OCI-LY1 (cell line): ENCODE data around the gene MAST3.

ENCODE experiments used
- H2AFZ ChIP-seq: fragments of 200-600 bp; sonication (generic), shearing (Covaris generic); 2 replicates; pipeline ENCODE4 v1.6.0; 2014; ENCODE audit warnings: antibody characterized with exemption, mild to moderate bottlenecking, low read length
- H3F3A ChIP-seq: fragments of 200-600 bp; sonication (generic), shearing (Covaris generic); 2 replicates; pipeline ENCODE4 v1.6.0; 2014; ENCODE audit warnings: mild to moderate bottlenecking, antibody characterized with exemption, low read length, moderate library complexity; ENCODE audit not compliant: insufficient read depth
- H3K27ac ChIP-seq: fragments of 200-600 bp; sonication (generic); 2 replicates; pipeline ENCODE4 v1.5.1; 2014; ENCODE audit warnings: low read length, mixed run types, mild to moderate bottlenecking, low read depth; ENCODE audit not compliant: poor library complexity, severe bottlenecking
- H3K27me3 ChIP-seq: fragments of 200-600 bp; sonication (generic); 2 replicates; pipeline ENCODE4 v1.6.0; 2014; ENCODE audit warnings: antibody characterized with exemption, mild to moderate bottlenecking, low read length, moderate library complexity; ENCODE audit not compliant: insufficient read depth
- H3K36me3 ChIP-seq: fragments of 200-600 bp; sonication (generic); 2 replicates; pipeline ENCODE4 v1.6.1; 2014; ENCODE audit warnings: mild to moderate bottlenecking, antibody characterized with exemption, low read length, moderate library complexity, mixed read lengths; ENCODE audit not compliant: insufficient read depth
- H3K4me1 ChIP-seq: fragments of 200-600 bp; sonication (generic); 2 replicates; pipeline ENCODE4 v1.5.1; 2014; ENCODE audit warnings: mild to moderate bottlenecking, low read length, moderate library complexity; ENCODE audit not compliant: insufficient read depth, severe bottlenecking
- H3K4me2 ChIP-seq: fragments of 200-600 bp; sonication (generic), shearing (Covaris generic); 2 replicates; pipeline ENCODE4 v1.6.1; 2014; ENCODE audit warnings: low read length
- H3K4me3 ChIP-seq: fragments of 200-600 bp; sonication (generic); 2 replicates; pipeline ENCODE4 v1.5.1; 2014; ENCODE audit warnings: low read length, low read depth, mild to moderate bottlenecking, mixed read lengths; ENCODE audit not compliant: poor library complexity, severe bottlenecking
- H3K79me2 ChIP-seq: fragments of 200-600 bp; shearing (Covaris generic); 2 replicates; pipeline ENCODE4 v1.6.1; 2016; ENCODE audit warnings: mixed run types, low read length, mixed read lengths; ENCODE audit not compliant: insufficient read depth
- H3K9ac ChIP-seq: fragments of 200-600 bp; sonication (generic), shearing (Covaris generic); 2 replicates; pipeline ENCODE4 v1.6.1; 2014; ENCODE audit warnings: mild to moderate bottlenecking, low read length, mixed read lengths
- H3K9me2 ChIP-seq: fragments of 200-600 bp; sonication (generic), shearing (Covaris generic); 2 replicates; pipeline ENCODE4 v1.6.1; 2014; ENCODE audit warnings: low read depth, mild to moderate bottlenecking, low read length, mixed read lengths
- H3K9me3 ChIP-seq: fragments of 200-600 bp; shearing (Covaris generic); 2 replicates; pipeline ENCODE4 v1.6.1; 2014; ENCODE audit warnings: low read length, mixed read lengths
- H4K20me1 ChIP-seq: fragments of 200-600 bp; sonication (generic), shearing (Covaris generic); 2 replicates; pipeline ENCODE4 v1.6.0; 2016; ENCODE audit warnings: mild to moderate bottlenecking, low read length; ENCODE audit not compliant: insufficient read depth
- CTCF ChIP-seq: fragments of 200-600 bp; sonication (generic), shearing (Covaris generic); IDR thresholded peaks from 2 replicates; pipeline ENCODE4 v1.5.1; 2017; ENCODE audit warnings: mild to moderate bottlenecking, antibody characterized with exemption, low read length, moderate library complexity, mixed read lengths
- EZH2 ChIP-seq: fragments of 200-600 bp; sonication (generic), shearing (Covaris generic); IDR thresholded peaks from 2 replicates; pipeline ENCODE4 v1.8.0; 2017; ENCODE audit warnings: borderline replicate concordance, mixed run types, mild to moderate bottlenecking, antibody characterized with exemption, low read length, moderate library complexity, mixed read lengths

Gene MAST3

GRCh38 chr19:18147396-18147795, 49.8 kb downstream of the MAST3 start:
- Histone ChIP-seq H3F3A (no peaks in the 10 kb centered on the region), H3K79me2 (no peaks in the 10 kb centered on the region), H3K9me3 (no peaks in the 10 kb centered on the region), H3K27me3 (no peaks in the 10 kb centered on the region), H4K20me1 (no peaks in the 10 kb centered on the region), H3K9me2 (no peaks in the 10 kb centered on the region), H3K4me2 (no peak overlapping the region), H3K4me1 (peaks cover 14% of the 10 kb centered on the region), H3K4me3 (no peak overlapping the region), H3K27ac (no peak overlapping the region), H2AFZ (no peak overlapping the region), H3K9ac (no peak overlapping the region), H3K36me3 (peaks cover 53% of the 10 kb centered on the region)
- TF ChIP-seq EZH2, result no peak
- no peak for TF ChIP-seq CTCF

- H4K20me1 ChIP-seq, result no peaks in the 10 kb centered on the region
- no peaks in the 10 kb centered on the region for H3K79me2 ChIP-seq
- peaks cover 23% of the 10 kb centered on the region for H3K4me1 ChIP-seq
- H3K4me3 ChIP-seq, result no peak overlapping the region
- no peak overlapping the region for H3K9ac ChIP-seq
- no peak overlapping the region for H2AFZ ChIP-seq
- TF ChIP-seq EZH2 (no peak), CTCF (no peak)
- H3K27ac ChIP-seq, result no peak overlapping the region
- H3K9me2 ChIP-seq, result no peaks in the 10 kb centered on the region
- H3K9me3 ChIP-seq, result no peaks in the 10 kb centered on the region
- no peak overlapping the region for H3K4me2 ChIP-seq
- no peaks in the 10 kb centered on the region for H3K27me3 ChIP-seq
- H3F3A ChIP-seq, result no peaks in the 10 kb centered on the region
- H3K36me3 ChIP-seq, result peaks cover 36% of the 10 kb centered on the region
Measured at GRCh38 chr19:18149596-18149975, 52.0 kb downstream of the MAST3 start.

GRCh38 chr19:18150776-18151624, 53.4 kb downstream of the MAST3 start:
- TF ChIP-seq CTCF, result no peak
- TF ChIP-seq EZH2, result no peak
- H2AFZ ChIP-seq, result no peak overlapping the region
- H3K4me3 ChIP-seq, result peak overlapping the region; percentile 93
- H3K4me2 ChIP-seq, result peak overlapping the region; percentile 77
- H3K27me3 ChIP-seq, result no peaks in the 10 kb centered on the region
- H4K20me1 ChIP-seq, result no peaks in the 10 kb centered on the region
- H3K9me3 ChIP-seq, result no peaks in the 10 kb centered on the region
- peaks cover 23% of the 10 kb centered on the region for H3K36me3 ChIP-seq
- H3K9ac ChIP-seq, result peak overlapping the region; percentile 55; the same call in 1 of the 2 replicates
- peak overlapping the region; percentile 62 for H3K27ac ChIP-seq
- no peaks in the 10 kb centered on the region for H3K79me2 ChIP-seq
- no peaks in the 10 kb centered on the region for H3F3A ChIP-seq
- peaks cover 24% of the 10 kb centered on the region for H3K4me1 ChIP-seq
- H3K9me2 ChIP-seq, result no peaks in the 10 kb centered on the region
